GM12892 (cell line): Measurements from ENCODE around the gene DPPA5.

Experiments
- POLR2A ChIP-seq: IDR thresholded peaks from 2 replicates; pipeline ENCODE4 v1.6.1; 2011; ENCODE audit warnings: low read depth, low read length, control low read depth
- POLR2AphosphoS5 ChIP-seq: IDR thresholded peaks from 2 replicates; pipeline ENCODE4 v1.6.1; 2011; ENCODE audit warnings: low read depth, low read length, control low read depth

- no peak for TF ChIP-seq POLR2AphosphoS5
- TF ChIP-seq POLR2A = no peak
Measured at GRCh38 chr6:73394577-73395354, 40.7 kb upstream of the DPPA5 start, which contains the start of gene DDX43.
